Neural cell (in vitro differentiated cells): ENCODE measurements around the gene MS4A3.

ENCODE experiments used
- CTCF ChIP-seq: fragments of 450-650 bp; IDR thresholded peaks from 2 replicates; pipeline ENCODE4 v1.5.1; 2014; ENCODE audit warnings: antibody characterized with exemption, mild to moderate bottlenecking, moderate library complexity; ENCODE audit not compliant: poor library complexity, severe bottlenecking
- EP300 ChIP-seq: fragments of 450-650 bp; conservative IDR thresholded peaks from 2 replicates; pipeline ENCODE4 v1.6.1; 2014; ENCODE audit warnings: antibody characterized with exemption, mild to moderate bottlenecking, moderate library complexity; ENCODE audit not compliant: poor library complexity, severe bottlenecking
- EZH2 ChIP-seq: fragments of 200-600, 300-800 bp; shearing (Covaris generic), sonication (generic); IDR thresholded peaks from 2 replicates; pipeline ENCODE4 v1.6.1; 2014; ENCODE audit warnings: antibody characterized with exemption, low read length, borderline replicate concordance, mild to moderate bottlenecking; ENCODE audit not compliant: insufficient read depth, poor library complexity, severe bottlenecking
- POLR2AphosphoS5 ChIP-seq: IDR thresholded peaks from 2 replicates; pipeline ENCODE4 v1.6.1; 2012
- REST ChIP-seq: IDR thresholded peaks from 2 replicates; pipeline ENCODE4 v1.6.1; 2012; ENCODE audit warnings: borderline replicate concordance
- SMC3 ChIP-seq: fragments of 450-650 bp; conservative IDR thresholded peaks from 2 replicates; pipeline ENCODE4 v1.6.1; 2014; ENCODE audit warnings: antibody characterized with exemption, mild to moderate bottlenecking, moderate library complexity; ENCODE audit not compliant: poor library complexity
- TAF1 ChIP-seq: IDR thresholded peaks from 2 replicates; pipeline ENCODE4 v1.6.1; 2012; ENCODE audit warnings: low read depth

GRCh38 chr11:60016881-60017280 lies 39.6 kb upstream of the MS4A3 start, which contains the start of gene OOSP4B:
- TF ChIP-seq EZH2, result no peak
- TF ChIP-seq CTCF, result no peak
- TF ChIP-seq TAF1, result no peak
- no peak for TF ChIP-seq POLR2AphosphoS5
- no peak for TF ChIP-seq EP300
- TF ChIP-seq SMC3, result no peak
- no peak for TF ChIP-seq REST
